Natural killer cell treated with Interleukin-12 subunit alpha and Interleukin-12 subunit beta and Interleukin-15 and Interleukin-18, amount 100 ng/mL, for 72 hours (primary cell): ENCODE results near the gene MAP3K9. TPM values are rescaled to one million over a fixed set of nuclear protein-coding genes. Genes with fewer than 3 reads are reported as not detected.

Experiments
- ATAC-seq, 2 donors: fragments of 150-1000 bp; cut with Tn5 transposase in 1 of 2; sonication (Bioruptor Pico), chemical (Tn5 transposase) in 1 of 2; 2 replicates each; pipeline ENCODE4 v1.10.0; 2021
- DNase-seq: peaks from one replicate; pipeline ENCODE4 v3.0.0; 2022; ENCODE audit warnings: low spot score
- H3K27ac Mint-ChIP-seq, 2 donors: 1 replicate in 1 of 2; 2 replicates in 1 of 2; pipeline ENCODE4 v1.8.0; 2022; ENCODE audit warnings: mixed read lengths in 2 of 2, mild to moderate bottlenecking in 1 of 2, moderate library complexity in 1 of 2
- H3K27me3 Mint-ChIP-seq, 2 donors: 1 replicate in 1 of 2; 2 replicates in 1 of 2; pipeline ENCODE4 v1.8.0; 2022; ENCODE audit warnings: mixed read lengths in 2 of 2
- H3K36me3 Mint-ChIP-seq: one replicate; pipeline ENCODE4 v1.8.0; 2022; ENCODE audit warnings: mixed read lengths
- H3K4me1 Mint-ChIP-seq, 2 donors: 1 replicate in 1 of 2; 2 replicates in 1 of 2; pipeline ENCODE4 v1.8.0; 2022; ENCODE audit warnings: low read depth in 2 of 2, mixed read lengths in 2 of 2, mild to moderate bottlenecking in 1 of 2
- H3K4me3 Mint-ChIP-seq: one replicate; pipeline ENCODE4 v1.8.0; 2022; ENCODE audit warnings: mixed read lengths
- H3K9me3 Mint-ChIP-seq: 2 replicates; pipeline ENCODE4 v1.8.0; 2022; ENCODE audit warnings: mixed read lengths
- total RNA-seq, 2 donors: library from RNA; stranded (reverse); gene quantifications; one replicate each; pipeline ENCODE4 v1.2.3, GENCODE V29; 2022

Gene MAP3K9
- total RNA-seq, 2 donors from 2014 or later = 4.2 to 13.7 TPM

GRCh38 chr14:70721542-70721941 is 87.8 kb downstream of the MAP3K9 start:
- no peak overlapping the region for H3K27ac Mint-ChIP-seq

GRCh38 chr14:70718383-70719118 is 90.8 kb downstream of the MAP3K9 start:
- DNase-seq (no peak), ATAC-seq (no peak)
- Mint-ChIP-seq H3K4me1 (peaks cover 3 to 6% of the 10 kb centered on the region in 2 donors), H3K36me3 (no peaks in the 10 kb centered on the region), H3K4me3 (no peak overlapping the region), H3K27ac (no peak overlapping the region), H3K9me3 (no peaks in the 10 kb centered on the region), H3K27me3 (peaks cover 15 to 18% of the 10 kb centered on the region in 2 donors)

More at GRCh38 chr14:70721542-70721941, 87.8 kb downstream of the MAP3K9 start:
- DNase-seq (no peak), ATAC-seq (no peak)
- Mint-ChIP-seq H3K36me3 (no peaks in the 10 kb centered on the region), H3K27me3 (peaks cover 0 to 9% of the 10 kb centered on the region in 2 donors), H3K9me3 (no peaks in the 10 kb centered on the region), H3K4me1 (no peaks in the 10 kb centered on the region), H3K4me3 (no peak overlapping the region)

GRCh38 chr14:70716958-70717357 is 92.4 kb downstream of the MAP3K9 start:
- no peak overlapping the region for H3K27ac Mint-ChIP-seq
- DNase-seq (no peak), ATAC-seq (no peak)
- peaks cover 3 to 6% of the 10 kb centered on the region in 2 donors for H3K4me1 Mint-ChIP-seq
- H3K9me3 Mint-ChIP-seq = no peaks in the 10 kb centered on the region
- peaks cover 16 to 18% of the 10 kb centered on the region in 2 donors for H3K27me3 Mint-ChIP-seq
- no peak overlapping the region for H3K4me3 Mint-ChIP-seq
- no peaks in the 10 kb centered on the region for H3K36me3 Mint-ChIP-seq

- no peak overlapping the region for H3K27ac Mint-ChIP-seq
- no peak overlapping the region for H3K4me3 Mint-ChIP-seq
- ATAC-seq (no peak), DNase-seq (no peak)
- no peaks in the 10 kb centered on the region for H3K36me3 Mint-ChIP-seq
- H3K4me1 Mint-ChIP-seq = peaks cover 3 to 6% of the 10 kb centered on the region in 2 donors
- no peaks in the 10 kb centered on the region for H3K9me3 Mint-ChIP-seq
- H3K27me3 Mint-ChIP-seq = peaks cover 16 to 18% of the 10 kb centered on the region in 2 donors
Observed at GRCh38 chr14:70716483-70716882, 92.8 kb downstream of the MAP3K9 start.

GRCh38 chr14:70714055-70714550 is 95.2 kb downstream of the MAP3K9 start:
- Mint-ChIP-seq H3K27ac (no peak overlapping the region), H3K4me1 (peaks cover 3 to 6% of the 10 kb centered on the region in 2 donors), H3K4me3 (no peak overlapping the region), H3K36me3 (no peaks in the 10 kb centered on the region), H3K9me3 (no peaks in the 10 kb centered on the region), H3K27me3 (peaks cover 16 to 18% of the 10 kb centered on the region in 2 donors)
- DNase-seq (no peak), ATAC-seq (no peak)

GRCh38 chr14:70713511-70713916 is 95.8 kb downstream of the MAP3K9 start:
- DNase-seq (no peak), ATAC-seq (no peak)
- Mint-ChIP-seq H3K4me3 (no peak overlapping the region), H3K36me3 (no peaks in the 10 kb centered on the region), H3K9me3 (no peaks in the 10 kb centered on the region), H3K27ac (no peak overlapping the region), H3K27me3 (peaks cover 16 to 18% of the 10 kb centered on the region in 2 donors), H3K4me1 (peaks cover 3 to 6% of the 10 kb centered on the region in 2 donors)

- Mint-ChIP-seq H3K9me3 (no peaks in the 10 kb centered on the region), H3K4me1 (peaks cover 3 to 6% of the 10 kb centered on the region in 2 donors), H3K4me3 (no peak overlapping the region), H3K36me3 (no peaks in the 10 kb centered on the region), H3K27ac (no peak overlapping the region), H3K27me3 (peaks cover 16 to 18% of the 10 kb centered on the region in 2 donors)
- no peak for DNase-seq
- ATAC-seq = no peak
Observed at GRCh38 chr14:70713096-70713495, 96.2 kb downstream of the MAP3K9 start.

- ATAC-seq (no peak), DNase-seq (no peak)
- H3K36me3 Mint-ChIP-seq = no peaks in the 10 kb centered on the region
- H3K9me3 Mint-ChIP-seq = no peaks in the 10 kb centered on the region
- no peak overlapping the region for H3K27ac Mint-ChIP-seq
- no peak overlapping the region for H3K4me3 Mint-ChIP-seq
- peaks cover 11 to 20% of the 10 kb centered on the region in 2 donors for H3K27me3 Mint-ChIP-seq
- H3K4me1 Mint-ChIP-seq = peaks cover 3 to 6% of the 10 kb centered on the region in 2 donors
Observed at GRCh38 chr14:70711451-70711850, 97.9 kb downstream of the MAP3K9 start.

GRCh38 chr14:70709726-70710382 is 99.5 kb downstream of the MAP3K9 start:
- Mint-ChIP-seq H3K9me3 (no peaks in the 10 kb centered on the region), H3K27ac (no peak overlapping the region), H3K4me1 (peaks cover 3 to 6% of the 10 kb centered on the region in 2 donors), H3K4me3 (no peak overlapping the region), H3K27me3 (peaks cover 17 to 26% of the 10 kb centered on the region in 2 donors), H3K36me3 (no peaks in the 10 kb centered on the region)
- ATAC-seq (no peak), DNase-seq (no peak)

GRCh38 chr14:70708717-70709570 is 100.4 kb downstream of the MAP3K9 start:
- no peak overlapping the region for H3K4me3 Mint-ChIP-seq
- H3K27me3 Mint-ChIP-seq = peaks cover 18 to 27% of the 10 kb centered on the region in 2 donors
- no peaks in the 10 kb centered on the region for H3K36me3 Mint-ChIP-seq
- ATAC-seq (no peak), DNase-seq (no peak)
- H3K4me1 Mint-ChIP-seq = peaks cover 1 to 3% of the 10 kb centered on the region in 2 donors
- no peak overlapping the region for H3K27ac Mint-ChIP-seq
- no peaks in the 10 kb centered on the region for H3K9me3 Mint-ChIP-seq

- Mint-ChIP-seq H3K9me3 (no peaks in the 10 kb centered on the region), H3K36me3 (no peaks in the 10 kb centered on the region), H3K4me3 (no peak overlapping the region), H3K4me1 (no peaks in the 10 kb centered on the region), H3K27ac (no peak overlapping the region), H3K27me3 (peaks cover 14 to 24% of the 10 kb centered on the region in 2 donors)
- no peak for DNase-seq
- peak; percentile 69 to 70 for ATAC-seq
Observed at GRCh38 chr14:70707138-70708038, 101.9 kb downstream of the MAP3K9 start.

GRCh38 chr14:70706177-70706576 is 103.1 kb downstream of the MAP3K9 start:
- no peak overlapping the region for H3K27ac Mint-ChIP-seq
- no peaks in the 10 kb centered on the region for H3K9me3 Mint-ChIP-seq
- no peaks in the 10 kb centered on the region for H3K4me1 Mint-ChIP-seq
- no peaks in the 10 kb centered on the region for H3K36me3 Mint-ChIP-seq
- ATAC-seq = no peak
- H3K4me3 Mint-ChIP-seq = no peak overlapping the region
- DNase-seq = no peak
- H3K27me3 Mint-ChIP-seq = peaks cover 20 to 30% of the 10 kb centered on the region in 2 donors

- H3K36me3 Mint-ChIP-seq = no peaks in the 10 kb centered on the region
- H3K4me3 Mint-ChIP-seq = no peak overlapping the region
- DNase-seq = no peak
- no peaks in the 10 kb centered on the region for H3K4me1 Mint-ChIP-seq
- H3K9me3 Mint-ChIP-seq = no peaks in the 10 kb centered on the region
- no peak for ATAC-seq
- H3K27ac Mint-ChIP-seq = no peak overlapping the region
- H3K27me3 Mint-ChIP-seq = peaks cover 21 to 37% of the 10 kb centered on the region in 2 donors
Observed at GRCh38 chr14:70704960-70705359, 104.4 kb downstream of the MAP3K9 start.
